IMR-90 (cell line): ENCODE results near the gene RAF1. TPM values are rescaled to one million over a fixed set of nuclear protein-coding genes. Genes with fewer than 3 reads are reported as not detected.

ENCODE experiments used
- ATAC-seq: fragments of 200-7000 bp; cut with Tn5 transposase; 2 replicates; pipeline ENCODE4 v1.9.1; 2020; ENCODE audit warnings: low read depth, mild to moderate bottlenecking, moderate library complexity
- BruUV-seq: library from RNA; stranded (reverse); fragments of 400-500 nt; replicated peaks from 2 replicates; lab custom pipeline; 2021; lab: Mats Ljungman, UMichigan
- CTCF ChIA-PET: fragments of 300-600 bp; formaldehyde crosslinking; extraction: SDS; loops from one replicate; lab custom pipeline; 2021; ENCODE audit warnings: antibody characterized with exemption; lab: Yijun Ruan, JAX
- POLR2A ChIA-PET: fragments of 300-600 bp; sonication (Branson Sonifier 250); formaldehyde crosslinking; loops from one replicate; lab custom pipeline; 2022; ENCODE audit warnings: antibody characterized with exemption; ENCODE audit not compliant: unreplicated experiment; lab: Charles Lee
- DNase-seq: peaks from one replicate; pipeline ENCODE4 v3.0.0; 2013
- H2AFZ ChIP-seq: replicated peaks from 2 replicates; pipeline ENCODE3; 2013; ENCODE audit warnings: low read length, mild to moderate bottlenecking; ENCODE audit not compliant: poor library complexity
- H2AK5ac ChIP-seq: 2 replicates; pipeline ENCODE4 v1.6.1; 2013; ENCODE audit warnings: low read depth, low read length, inconsistent platforms
- H2AK9ac ChIP-seq: replicated peaks from 2 replicates; pipeline ENCODE3; 2013; ENCODE audit warnings: mild to moderate bottlenecking, low read depth, low read length, moderate library complexity; ENCODE audit not compliant: poor library complexity
- H2BK120ac ChIP-seq: 2 replicates; pipeline ENCODE4 v1.6.1; 2013; ENCODE audit warnings: low read depth, low read length, inconsistent platforms
- H2BK15ac ChIP-seq: 3 replicates; pipeline ENCODE4 v1.6.1; 2013; ENCODE audit warnings: low read depth, low read length, inconsistent platforms
- H2BK20ac ChIP-seq: 2 replicates; pipeline ENCODE4 v1.6.1; 2013; ENCODE audit warnings: low read depth, mild to moderate bottlenecking, inconsistent platforms, low read length, moderate library complexity
- H2BK5ac ChIP-seq: 2 replicates; pipeline ENCODE4 v1.6.1; 2013; ENCODE audit warnings: mild to moderate bottlenecking, low read depth, low read length, inconsistent platforms; ENCODE audit not compliant: poor library complexity, severe bottlenecking
- H3K14ac ChIP-seq: replicated peaks from 2 replicates; pipeline ENCODE4 v1.6.1; 2013; ENCODE audit warnings: low read depth, low read length, inconsistent platforms
- H3K18ac ChIP-seq: 2 replicates; pipeline ENCODE4 v1.6.1; 2013; ENCODE audit warnings: low read depth, low read length, control low read depth
- H3K23ac ChIP-seq: 2 replicates; pipeline ENCODE4 v1.6.1; 2013; ENCODE audit warnings: low read depth, low read length, inconsistent platforms
- H3K27ac ChIP-seq: 2 replicates; pipeline ENCODE4 v1.5.1; 2013; ENCODE audit warnings: mild to moderate bottlenecking, control low read depth, low read length; ENCODE audit not compliant: insufficient read depth
- H3K27me3 ChIP-seq: 2 replicates; pipeline ENCODE4 v1.6.1; 2013; ENCODE audit warnings: low read length; ENCODE audit not compliant: control insufficient read depth, insufficient read depth
- H3K36me3 ChIP-seq: 2 replicates; pipeline ENCODE4 v1.6.1; 2013; ENCODE audit warnings: low read length, mixed read lengths; ENCODE audit not compliant: control insufficient read depth, insufficient read depth
- H3K4ac ChIP-seq: 2 replicates; pipeline ENCODE4 v1.6.1; 2013; ENCODE audit warnings: low read depth, low read length, inconsistent platforms
- H3K4me1 ChIP-seq: 2 replicates; pipeline ENCODE4 v1.6.1; 2013; ENCODE audit warnings: low read length, mixed read lengths; ENCODE audit not compliant: control insufficient read depth, insufficient read depth
- H3K4me2 ChIP-seq: 2 replicates; pipeline ENCODE4 v1.6.1; 2013; ENCODE audit warnings: low read depth, mild to moderate bottlenecking, control low read depth, low read length, moderate library complexity
- H3K4me3 ChIP-seq: 2 replicates; pipeline ENCODE4 v1.5.1; 2013; ENCODE audit warnings: low read depth, mild to moderate bottlenecking, control low read depth, low read length, moderate library complexity; ENCODE audit not compliant: insufficient read depth
- H3K56ac ChIP-seq: 2 replicates; pipeline ENCODE4 v1.6.1; 2013; ENCODE audit warnings: low read length, inconsistent platforms; ENCODE audit not compliant: insufficient read depth; ENCODE audit errors: extremely low read depth
- H3K79me1 ChIP-seq, 2 experiments: 2 replicates each; pipeline ENCODE4 v1.6.1; 2013; ENCODE audit warnings: low read length in 2 of 2, inconsistent platforms in 1 of 2, low read depth in 1 of 2
- H3K9ac ChIP-seq: 2 replicates; pipeline ENCODE4 v1.6.1; 2013; ENCODE audit warnings: low read depth, low read length, control low read depth
- H3K9me1 ChIP-seq: 2 replicates; pipeline ENCODE4 v1.6.1; 2013; ENCODE audit warnings: low read length, inconsistent platforms; ENCODE audit not compliant: insufficient read depth
- H3K9me3 ChIP-seq: 2 replicates; pipeline ENCODE4 v1.6.1; 2013; ENCODE audit warnings: low read length; ENCODE audit not compliant: control insufficient read depth, insufficient read depth
- H4K20me1 ChIP-seq: 2 replicates; pipeline ENCODE4 v1.6.1; 2013; ENCODE audit warnings: low read length, inconsistent platforms; ENCODE audit not compliant: insufficient read depth
- H4K5ac ChIP-seq: 2 replicates; pipeline ENCODE4 v1.6.1; 2013; ENCODE audit warnings: mild to moderate bottlenecking, low read depth, low read length, control low read depth
- H4K8ac ChIP-seq, 2 experiments: 2 replicates each; pipeline ENCODE4 v1.6.1; 2013; ENCODE audit warnings: low read depth in 2 of 2, low read length in 2 of 2, control low read depth in 1 of 2, inconsistent platforms in 1 of 2
- H4K91ac ChIP-seq: 2 replicates; pipeline ENCODE4 v1.6.1; 2013; ENCODE audit warnings: low read depth, low read length, inconsistent platforms; ENCODE audit not compliant: insufficient read depth
- FOS ChIP-seq: fragments of 150-350 bp; IDR thresholded peaks from 2 replicates; pipeline ENCODE4 v1.6.1; 2016; ENCODE audit warnings: low read depth, low read length
- MXI1 ChIP-seq: IDR thresholded peaks from 2 replicates; pipeline ENCODE4 v1.6.1; 2012; ENCODE audit warnings: low read depth, mild to moderate bottlenecking, low read length, moderate library complexity, borderline replicate concordance
- WGBS, 2 experiments: methylation state at CpG; one replicate each; pipeline versions ENCODE4 v1.1.5 to v1.1.7; 2013; ENCODE audit warnings: missing lambda C conversion rate in 2 of 2; ENCODE audit not compliant: insufficient read length in 1 of 2; ENCODE audit errors: extremely low coverage in 2 of 2; 5-methylcytosine and 5-hydroxymethylcytosine counted together
- dilution Hi-C: fragments of 300-500 bp; cut with HindIII; formaldehyde crosslinking; loops from one replicate; pipeline ENCODE4 v1.14.3; 2018; ENCODE audit warnings: low sequenced_read_pairs; ENCODE audit not compliant: unreplicated experiment
- in situ Hi-C: fragments of 300-500 bp; cut with MboI; formaldehyde crosslinking; loops from 3 replicates; pipeline ENCODE4 v1.14.3; 2019; ENCODE audit warnings: low sequenced_read_pairs, inconsistent platforms, mixed read lengths
- intact Hi-C: fragments of 100-400 bp; cut with micrococcal nuclease; formaldehyde crosslinking; loops from 2 replicates; pipeline ENCODE4 v1.10.0; 2022
- polyA plus RNA-seq, 3 experiments: library from polyadenylated mRNA; depleted of rRNA; stranded (reverse); fragments of >200 nt; gene quantifications; 2 replicates each; pipeline ENCODE4 v1.2.3, GENCODE V29; 2012; ENCODE audit warnings: low replicate concordance in 1 of 3
- total RNA-seq: library from RNA; depleted of rRNA; stranded (reverse); fragments of >200 nt; gene quantifications from 2 replicates; pipeline ENCODE4 v1.2.3, GENCODE V29; 2012

RAF1 gene
- total and polyA plus RNA-seq, 2 of the 4 experiments (the other 2 are of a cell fraction) = 115 to 151 TPM

- H2AK5ac ChIP-seq = peak overlapping the region; percentile 86
- H4K5ac ChIP-seq = peak overlapping the region; percentile 79
- H2BK5ac ChIP-seq = peak overlapping the region; percentile 95
- TSS peak; percentile 11 for BruUV-seq
- dilution Hi-C loops (no loop called here), in situ Hi-C loops (no loop called here), intact Hi-C loops (loop anchor here (5.0 kb wide), 3 partner anchors 45 to 75 kb away; no protein-coding TSS in a partner anchor)
- WGBS, 2 experiments = 0% methylated on average over 18 of the region's 26 CpGs; no CpG with 5 or more reads in 1 of the 2 experiments
- peak overlapping the region; percentile 100 for H2AFZ ChIP-seq
- H3K14ac ChIP-seq = peak overlapping the region; percentile 95
- peaks cover 6% of the 10 kb centered on the region; the same call in 1 of the 2 replicates for H3K9me1 ChIP-seq
- H3K56ac ChIP-seq = peak overlapping the region; percentile 90
- H3K4me3 ChIP-seq = peak overlapping the region; percentile 71
- H4K91ac ChIP-seq = peak overlapping the region; percentile 89
- DNase-seq (peak; percentile 55), ATAC-seq (peak; percentile 5)
- ChIA-PET POLR2A (interaction anchor here (0.5 to 1.1 kb wide), 3 partner anchors 9 to 21 kb away, joined by 3 to 6 read pairs (median 3); no protein-coding TSS in a partner anchor), CTCF (interaction anchor here (0.6 kb wide), 1 partner anchor 9 kb away, joined by 4 read pairs; no protein-coding TSS in a partner anchor)
- peak overlapping the region; percentile 95 for H3K27ac ChIP-seq
- no peaks in the 10 kb centered on the region for H3K27me3 ChIP-seq
- peak overlapping the region; percentile 92 for H3K9ac ChIP-seq
- TF ChIP-seq FOS (no peak), MXI1 (peak; percentile 48; the same call in 1 of the 2 replicates)
- peaks cover 12% of the 10 kb centered on the region for H3K4me1 ChIP-seq
- no peaks in the 10 kb centered on the region for H3K9me3 ChIP-seq
- H4K20me1 ChIP-seq = peaks cover 46% of the 10 kb centered on the region
- H2BK20ac ChIP-seq = peak overlapping the region; percentile 59
- H2BK15ac ChIP-seq = peak overlapping the region; percentile 57; the same call in 2 of the 3 replicates
- no peaks in the 10 kb centered on the region for H3K36me3 ChIP-seq
- peak overlapping the region; percentile 100 for H2AK9ac ChIP-seq
- peak overlapping the region; percentile 66 for H2BK120ac ChIP-seq
- H3K79me1 ChIP-seq = peaks cover 3 to 14% of the 10 kb centered on the region in 2 experiments; a peak in 3 of 4 replicates
- peak overlapping the region; percentile 81 for H3K4ac ChIP-seq
- peak overlapping the region; percentile 76 for H3K18ac ChIP-seq
- peak overlapping the region; percentile 89 for H3K23ac ChIP-seq
- H3K4me2 ChIP-seq = peak overlapping the region; percentile 92
- H4K8ac ChIP-seq = peak overlapping the region; percentile 73 to 96
These were observed 1.1 kb downstream of the RAF1 start for GRCh38 chr3:12662593-12663400.
